CD4-positive, alpha-beta T cell treated with Interleukin-17A for 4 hours (primary cell): ENCODE data around the gene OTUB2.

ENCODE experiments used
- DNase-seq: peaks from one replicate; pipeline ENCODE4 v3.0.0-alpha.2; 2020; ENCODE audit warnings: mixed read lengths

The OTUB2 gene

GRCh38 chr14:94022532-94023411, 3.4 kb upstream of the OTUB2 start:
- DNase-seq = no peak

- no peak for DNase-seq
These were observed 1.6 kb upstream of the OTUB2 start for GRCh38 chr14:94024549-94024948.

GRCh38 chr14:94025720-94026119, 420 bp upstream of the OTUB2 start:
- DNase-seq = no peak

GRCh38 chr14:94026889-94027469, 839 bp downstream of the OTUB2 start:
- no peak for DNase-seq

GRCh38 chr14:94027566-94028449, 1.7 kb downstream of the OTUB2 start:
- DNase-seq = no peak

GRCh38 chr14:94028450-94028826, 2.3 kb downstream of the OTUB2 start:
- DNase-seq = peak; percentile 60

- no peak for DNase-seq
These were observed 3.1 kb downstream of the OTUB2 start for GRCh38 chr14:94029265-94029664.

- no peak for DNase-seq
These were observed 3.6 kb downstream of the OTUB2 start for GRCh38 chr14:94029671-94030203.

- no peak for DNase-seq
These were observed 4.4 kb downstream of the OTUB2 start for GRCh38 chr14:94030571-94030970.

GRCh38 chr14:94031161-94031882, 5.2 kb downstream of the OTUB2 start:
- DNase-seq = no peak

- DNase-seq = no peak
These were observed 5.7 kb downstream of the OTUB2 start for GRCh38 chr14:94031883-94032279.

- no peak for DNase-seq
These were observed 8.7 kb downstream of the OTUB2 start for GRCh38 chr14:94034886-94035285.

GRCh38 chr14:94036313-94037167, 10.4 kb downstream of the OTUB2 start:
- peak; percentile 82 for DNase-seq

GRCh38 chr14:94037954-94038353, 11.8 kb downstream of the OTUB2 start:
- DNase-seq = no peak

GRCh38 chr14:94038510-94038909, 12.4 kb downstream of the OTUB2 start:
- DNase-seq = no peak

GRCh38 chr14:94038921-94039629, 12.9 kb downstream of the OTUB2 start:
- no peak for DNase-seq

- no peak for DNase-seq
These were observed 14.1 kb downstream of the OTUB2 start for GRCh38 chr14:94040247-94040646.

- DNase-seq = no peak
These were observed 14.7 kb downstream of the OTUB2 start for GRCh38 chr14:94040796-94041195.

- no peak for DNase-seq
These were observed 15.6 kb downstream of the OTUB2 start for GRCh38 chr14:94041551-94042346.
